Neural cell (in vitro differentiated cells): ENCODE data around the gene IGF2BP3. TPM values are rescaled to one million over a fixed set of nuclear protein-coding genes. Genes with fewer than 3 reads are reported as not detected.
"Not testable (repeated sequence)": the region's sequence is repeated elsewhere in the genome, so short reads cannot be mapped to it uniquely, and the experiment has no call there.

ENCODE experiments used
- H2AFZ ChIP-seq: fragments of 200-600, 300-800 bp; sonication (generic), shearing (Covaris generic); 2 replicates; pipeline ENCODE4 v1.6.0; 2014; ENCODE audit warnings: low read depth, mild to moderate bottlenecking, antibody characterized with exemption, low read length, moderate library complexity
- H3F3A ChIP-seq: fragments of 200-600 bp; shearing (Covaris generic); 2 replicates; pipeline ENCODE4 v1.6.1; 2016; ENCODE audit warnings: mild to moderate bottlenecking, moderate library complexity, mixed read lengths, antibody characterized with exemption, low read length; ENCODE audit not compliant: insufficient read depth, poor library complexity, severe bottlenecking
- H3K27ac ChIP-seq: fragments of 200-600, 300-800 bp; sonication (generic), shearing (Covaris generic); 2 replicates; pipeline ENCODE4 v1.5.1; 2014; ENCODE audit warnings: mild to moderate bottlenecking, low read length, moderate library complexity
- H3K27me3 ChIP-seq: fragments of 300-800, 200-600 bp; sonication (generic), shearing (Covaris generic); 2 replicates; pipeline ENCODE4 v1.6.0; 2014; ENCODE audit warnings: mild to moderate bottlenecking, low read depth, low read length, moderate library complexity; ENCODE audit not compliant: insufficient read depth
- H3K36me3 ChIP-seq: fragments of 300-800, 200-600 bp; sonication (generic), shearing (Covaris generic); 2 replicates; pipeline ENCODE4 v1.5.1; 2014; ENCODE audit warnings: mild to moderate bottlenecking, antibody characterized with exemption, low read length, moderate library complexity; ENCODE audit not compliant: insufficient read depth
- H3K4me2 ChIP-seq: fragments of 300-800, 200-600 bp; sonication (generic), shearing (Covaris generic); 2 replicates; pipeline ENCODE4 v1.6.0; 2014; ENCODE audit warnings: mild to moderate bottlenecking, low read length
- H3K4me3 ChIP-seq: fragments of 300-800, 200-600 bp; sonication (generic), shearing (Covaris generic); 2 replicates; pipeline ENCODE4 v1.5.1; 2014; ENCODE audit warnings: mild to moderate bottlenecking, low read length, moderate library complexity
- H3K79me2 ChIP-seq: fragments of 200-600 bp; shearing (Covaris generic); replicated peaks from 2 replicates; pipeline ENCODE4 v1.6.0; 2014; ENCODE audit warnings: mild to moderate bottlenecking, low read length, moderate library complexity; ENCODE audit not compliant: insufficient read depth
- H3K9ac ChIP-seq: fragments of 300-800, 200-600 bp; sonication (generic), shearing (Covaris generic); 2 replicates; pipeline ENCODE4 v1.6.1; 2016; ENCODE audit warnings: mild to moderate bottlenecking, low read length, mixed read lengths
- H3K9me2 ChIP-seq: fragments of 200-600 bp; shearing (Covaris generic); 2 replicates; pipeline ENCODE4 v1.6.1; 2016; ENCODE audit warnings: mild to moderate bottlenecking, low read length, mixed read lengths; ENCODE audit not compliant: insufficient read depth
- H3K9me3 ChIP-seq: fragments of 200-600, 300-800 bp; sonication (generic), shearing (Covaris generic); 2 replicates; pipeline ENCODE4 v1.6.1; 2016; ENCODE audit warnings: mild to moderate bottlenecking, mixed run types, low read length, moderate library complexity, mixed read lengths
- H4K20me1 ChIP-seq: fragments of 200-600 bp; shearing (Covaris generic); 2 replicates; pipeline ENCODE4 v1.6.1; 2016; ENCODE audit warnings: mild to moderate bottlenecking, mixed run types; ENCODE audit not compliant: insufficient read depth
- CTCF ChIP-seq: fragments of 450-650 bp; IDR thresholded peaks from 2 replicates; pipeline ENCODE4 v1.5.1; 2014; ENCODE audit warnings: antibody characterized with exemption, mild to moderate bottlenecking, moderate library complexity; ENCODE audit not compliant: poor library complexity, severe bottlenecking
- EP300 ChIP-seq: fragments of 450-650 bp; conservative IDR thresholded peaks from 2 replicates; pipeline ENCODE4 v1.6.1; 2014; ENCODE audit warnings: antibody characterized with exemption, mild to moderate bottlenecking, moderate library complexity; ENCODE audit not compliant: poor library complexity, severe bottlenecking
- EZH2 ChIP-seq: fragments of 200-600, 300-800 bp; shearing (Covaris generic), sonication (generic); IDR thresholded peaks from 2 replicates; pipeline ENCODE4 v1.6.1; 2014; ENCODE audit warnings: antibody characterized with exemption, low read length, borderline replicate concordance, mild to moderate bottlenecking; ENCODE audit not compliant: insufficient read depth, poor library complexity, severe bottlenecking
- MXI1 ChIP-seq: fragments of 450-650 bp; conservative IDR thresholded peaks from 2 replicates; pipeline ENCODE4 v1.6.1; 2014; ENCODE audit warnings: antibody characterized with exemption, mild to moderate bottlenecking; ENCODE audit not compliant: poor library complexity, severe bottlenecking
- POLR2AphosphoS5 ChIP-seq: IDR thresholded peaks from 2 replicates; pipeline ENCODE4 v1.6.1; 2012
- RAD21 ChIP-seq: fragments of 450-650 bp; conservative IDR thresholded peaks from 2 replicates; pipeline ENCODE4 v1.6.1; 2014; ENCODE audit warnings: antibody characterized with exemption, mild to moderate bottlenecking, moderate library complexity
- REST ChIP-seq: IDR thresholded peaks from 2 replicates; pipeline ENCODE4 v1.6.1; 2012; ENCODE audit warnings: borderline replicate concordance
- SMC3 ChIP-seq: fragments of 450-650 bp; conservative IDR thresholded peaks from 2 replicates; pipeline ENCODE4 v1.6.1; 2014; ENCODE audit warnings: antibody characterized with exemption, mild to moderate bottlenecking, moderate library complexity; ENCODE audit not compliant: poor library complexity
- TAF1 ChIP-seq: IDR thresholded peaks from 2 replicates; pipeline ENCODE4 v1.6.1; 2012; ENCODE audit warnings: low read depth
- polyA minus RNA-seq: library from RNA; depleted of rRNA, polyadenylated mRNA; stranded (reverse); fragments of >200 nt; gene quantifications from 2 replicates; pipeline ENCODE4 v1.2.3, GENCODE V29; 2014
- polyA plus RNA-seq: library from polyadenylated mRNA; depleted of rRNA; stranded (reverse); fragments of >200 nt; gene quantifications from 2 replicates; pipeline ENCODE4 v1.2.3, GENCODE V29; 2014

The IGF2BP3 gene
- polyA plus RNA-seq (26.3 and 29.6 TPM in 2 replicates), polyA minus RNA-seq (64.5 and 82.2 TPM in 2 replicates)

GRCh38 chr7:23470330-23471105 is at the start of gene IGF2BP3:
Gene IGF2BP3, minus strand, starts transcription at chr7:23470491. Its CDS starts 381 bp downstream, at chr7:23470110.
- no peaks in the 10 kb centered on the region for H3K9me3 ChIP-seq
- H3K4me3 ChIP-seq, result peak within 1 kb of the TSS; percentile 84
- peak within 1 kb of the TSS; percentile 84 for H3K9ac ChIP-seq
- H3K27me3 ChIP-seq, result no peaks in the 10 kb centered on the region
- peak; percentile 42 for TF ChIP-seq TAF1
- no peak for TF ChIP-seq RAD21
- TF ChIP-seq SMC3, result no peak
- peak; percentile 36 for TF ChIP-seq POLR2AphosphoS5
- no peak for TF ChIP-seq EZH2
- TF ChIP-seq EP300, result peak; percentile 49
- no peak for TF ChIP-seq CTCF
- peak; percentile 22 for TF ChIP-seq REST
- peak; percentile 81 for TF ChIP-seq MXI1
- H3K9me2 ChIP-seq, result no peaks in the 10 kb centered on the region
- H3K36me3 ChIP-seq, result no peaks in the 10 kb centered on the region
- peaks cover 17% of the 10 kb centered on the region for H3F3A ChIP-seq
- H2AFZ ChIP-seq, result peak within 1 kb of the TSS; percentile 58
- peak within 1 kb of the TSS; percentile 94 for H3K4me2 ChIP-seq
- H3K27ac ChIP-seq, result peak within 1 kb of the TSS; percentile 85
- H4K20me1 ChIP-seq, result peaks cover 4% of the 10 kb centered on the region
- peaks cover 77% of the 10 kb centered on the region for H3K79me2 ChIP-seq

- no peak overlapping the region for H3K4me3 ChIP-seq
- no peak overlapping the region for H2AFZ ChIP-seq
- no peak overlapping the region for H3K27ac ChIP-seq
- no peaks in the 10 kb centered on the region for H3F3A ChIP-seq
- no peaks in the 10 kb centered on the region for H3K9me2 ChIP-seq
- no peaks in the 10 kb centered on the region for H3K9me3 ChIP-seq
- H4K20me1 ChIP-seq, result peaks cover 4% of the 10 kb centered on the region
- peaks cover 8% of the 10 kb centered on the region for H3K36me3 ChIP-seq
- no peaks in the 10 kb centered on the region for H3K27me3 ChIP-seq
- H3K79me2 ChIP-seq, result peaks cover 40% of the 10 kb centered on the region
- H3K9ac ChIP-seq, result no peak overlapping the region
- H3K4me2 ChIP-seq, result no peak overlapping the region
- TF ChIP-seq CTCF (no peak), REST (no peak)
Observed at GRCh38 chr7:23514755-23515154, 44.5 kb upstream of the IGF2BP3 start.

- H3K9me3 ChIP-seq, H3K27ac ChIP-seq, H3K9me2 ChIP-seq, H4K20me1 ChIP-seq, H3K4me2 ChIP-seq, H3F3A ChIP-seq, H3K27me3 ChIP-seq, H3K4me3 ChIP-seq, H3K9ac ChIP-seq, H3K36me3 ChIP-seq, H2AFZ ChIP-seq: not testable (repeated sequence)
- H3K79me2 ChIP-seq, result peaks cover 36% of the 10 kb centered on the region
Observed at GRCh38 chr7:23513746-23514145, 43.5 kb upstream of the IGF2BP3 start.
